ENCODE results near the gene CARD19. TPM values are rescaled to one million over a fixed set of nuclear protein-coding genes. Genes with fewer than 3 reads are reported as not detected.

CARD19 gene
- total and polyA plus RNA-seq, 11 donors: 24.2 to 46.2 (median 30.5) TPM

DNA sequence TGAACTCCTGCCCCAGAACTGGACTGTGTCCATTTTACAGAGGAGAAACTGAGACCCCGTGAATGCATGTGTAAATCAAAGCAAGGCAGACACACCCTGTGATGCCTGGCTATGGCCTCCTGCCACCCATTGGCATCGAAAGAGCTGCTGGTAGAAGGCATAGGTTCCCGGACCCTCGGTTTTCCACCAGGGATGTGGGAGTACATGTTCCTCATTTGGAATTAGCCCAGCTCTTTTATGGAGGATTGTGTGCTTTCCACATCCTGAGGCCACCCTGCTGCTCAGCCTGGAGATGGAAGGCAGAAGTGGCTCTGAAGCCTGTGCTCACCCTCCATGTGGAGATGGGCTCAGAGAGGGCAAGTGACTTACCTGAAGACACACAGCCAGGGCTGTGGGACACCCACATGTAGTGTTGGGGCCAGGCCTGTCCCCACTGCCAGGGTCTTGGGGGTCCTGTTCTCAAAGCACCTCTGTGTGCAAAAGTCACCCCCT, 34.7 kb upstream of the CARD19 start:
- Histone ChIP-seq H3K9me3 (no peaks in the 10 kb centered on the region), H3K36me3 (no peaks in the 10 kb centered on the region), H3K4me1 (peaks cover 0 to 77% (median 11%) of the 10 kb centered on the region in 12 donors), H3K4me3 (no peak overlapping the region), H3K27me3 (peaks cover 0 to 15% (median 0%) of the 10 kb centered on the region in 9 donors), H3K27ac (peak overlapping the region in 1 of 12 donors; percentile 61)
- WGBS, 4 donors: 86 to 95% (median 88%) methylated on average over 4 of the region's 4 CpGs
- intact Hi-C loops (cut with DNase I): no loop called here
- no peak for ATAC-seq
- DNase-seq: no peak
- TF ChIP-seq POLR2A (IDR thresholded peaks at IDR 0.05): no peak

GRCh38 chr9:93061791-93062763, 33.9 kb upstream of the CARD19 start:
- ATAC-seq (no peak), DNase-seq (no peak)
- Histone ChIP-seq H3K9me3 (no peaks in the 10 kb centered on the region), H3K4me1 (peaks cover 0 to 77% (median 11%) of the 10 kb centered on the region in 12 donors), H3K27ac (no peak overlapping the region), H3K36me3 (no peaks in the 10 kb centered on the region), H3K4me3 (no peak overlapping the region), H3K27me3 (peaks cover 0 to 15% (median 0%) of the 10 kb centered on the region in 9 donors)
- 80 to 92% (median 88%) methylated on average over 16 to 19 of the region's 19 CpGs for WGBS, 4 donors
- intact Hi-C loops (cut with DNase I): no loop called here
- TF ChIP-seq, protein P1, sequence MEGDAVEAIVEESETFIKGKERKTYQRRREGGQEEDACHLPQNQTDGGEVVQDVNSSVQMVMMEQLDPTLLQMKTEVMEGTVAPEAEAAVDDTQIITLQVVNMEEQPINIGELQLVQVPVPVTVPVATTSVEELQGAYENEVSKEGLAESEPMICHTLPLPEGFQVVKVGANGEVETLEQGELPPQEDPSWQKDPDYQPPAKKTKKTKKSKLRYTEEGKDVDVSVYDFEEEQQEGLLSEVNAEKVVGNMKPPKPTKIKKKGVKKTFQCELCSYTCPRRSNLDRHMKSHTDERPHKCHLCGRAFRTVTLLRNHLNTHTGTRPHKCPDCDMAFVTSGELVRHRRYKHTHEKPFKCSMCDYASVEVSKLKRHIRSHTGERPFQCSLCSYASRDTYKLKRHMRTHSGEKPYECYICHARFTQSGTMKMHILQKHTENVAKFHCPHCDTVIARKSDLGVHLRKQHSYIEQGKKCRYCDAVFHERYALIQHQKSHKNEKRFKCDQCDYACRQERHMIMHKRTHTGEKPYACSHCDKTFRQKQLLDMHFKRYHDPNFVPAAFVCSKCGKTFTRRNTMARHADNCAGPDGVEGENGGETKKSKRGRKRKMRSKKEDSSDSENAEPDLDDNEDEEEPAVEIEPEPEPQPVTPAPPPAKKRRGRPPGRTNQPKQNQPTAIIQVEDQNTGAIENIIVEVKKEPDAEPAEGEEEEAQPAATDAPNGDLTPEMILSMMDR (IDR thresholded peaks at IDR 0.05): no peak
- no peak for TF ChIP-seq POLR2A (IDR thresholded peaks at IDR 0.05)

- peaks cover 0 to under 1% (median 0%) of the 10 kb centered on the region in 9 donors for H3K27me3 ChIP-seq
- peaks cover 0 to 4% (median 0%) of the 10 kb centered on the region in 12 donors for H3K9me3 ChIP-seq
- H3K36me3 ChIP-seq: no peaks in the 10 kb centered on the region
- DNase-seq (peak in 2 of 5 donors; percentile 44 to 74), ATAC-seq (peak in 2 of 4 donors; percentile 54 to 60)
- peak overlapping the region in 1 of 12 donors; percentile 66 for H3K27ac ChIP-seq
- 61 to 81% (median 74%) methylated on average over 3 to 12 of the region's 12 CpGs for WGBS, 4 donors
- TF ChIP-seq, protein P1 (IDR thresholded peaks at IDR 0.05): no peak
- TF ChIP-seq POLR2A (IDR thresholded peaks at IDR 0.05): no peak
- intact Hi-C loops (cut with DNase I): no loop called here
- H3K4me3 ChIP-seq: no peak overlapping the region
- peaks cover 0 to 61% (median 3%) of the 10 kb centered on the region in 12 donors for H3K4me1 ChIP-seq
Observed at GRCh38 chr9:93064392-93065134, 31.5 kb upstream of the CARD19 start.

- 65 to 76% (median 69%) methylated on average over 15 of the region's 15 CpGs for WGBS, 4 donors
- Histone ChIP-seq H3K27me3 (no peaks in the 10 kb centered on the region), H3K4me1 (peaks cover 0 to 55% (median 0%) of the 10 kb centered on the region in 12 donors), H3K36me3 (no peaks in the 10 kb centered on the region), H3K27ac (peak overlapping the region in 1 of 12 donors; percentile 66), H3K9me3 (peaks cover 0 to 4% (median 0%) of the 10 kb centered on the region in 12 donors), H3K4me3 (no peak overlapping the region)
- TF ChIP-seq POLR2A (IDR thresholded peaks at IDR 0.05): no peak
- TF ChIP-seq, protein P1 (IDR thresholded peaks at IDR 0.05): no peak
- ATAC-seq (peak in 3 of 4 donors; percentile 29 to 63 (median 46)), DNase-seq (no peak)
- intact Hi-C loops (cut with DNase I): no loop called here
Observed at GRCh38 chr9:93065135-93065720, 30.8 kb upstream of the CARD19 start.

All from heart left ventricle (tissue), 16 donors.